ENCODE results near the gene ZNF544.

ZNF544 gene

DNA sequence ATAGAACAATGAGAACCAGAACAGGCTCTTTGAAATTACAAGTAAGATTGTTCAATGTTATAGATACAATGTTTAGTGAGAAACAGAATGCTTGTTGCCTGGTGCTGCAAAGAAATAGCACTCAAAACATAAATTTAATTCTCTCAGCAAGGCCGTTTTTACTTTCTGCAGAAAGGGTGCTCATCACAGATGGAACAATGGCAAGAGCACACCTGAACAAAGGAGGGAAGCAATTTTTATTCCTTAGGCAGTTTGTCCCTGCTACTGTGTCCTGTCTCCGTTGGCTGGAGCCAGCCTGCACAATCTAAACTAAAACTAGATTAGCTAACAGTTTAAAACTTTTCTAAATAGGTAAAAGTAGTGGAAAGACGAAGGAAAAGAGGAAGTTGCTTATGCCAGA, 39.6 kb downstream of the ZNF544 start:
- H3K4me3 ChIP-seq (ENCODE audit: low read depth, low read length) = no peak overlapping the region
- TF ChIP-seq, protein P1, sequence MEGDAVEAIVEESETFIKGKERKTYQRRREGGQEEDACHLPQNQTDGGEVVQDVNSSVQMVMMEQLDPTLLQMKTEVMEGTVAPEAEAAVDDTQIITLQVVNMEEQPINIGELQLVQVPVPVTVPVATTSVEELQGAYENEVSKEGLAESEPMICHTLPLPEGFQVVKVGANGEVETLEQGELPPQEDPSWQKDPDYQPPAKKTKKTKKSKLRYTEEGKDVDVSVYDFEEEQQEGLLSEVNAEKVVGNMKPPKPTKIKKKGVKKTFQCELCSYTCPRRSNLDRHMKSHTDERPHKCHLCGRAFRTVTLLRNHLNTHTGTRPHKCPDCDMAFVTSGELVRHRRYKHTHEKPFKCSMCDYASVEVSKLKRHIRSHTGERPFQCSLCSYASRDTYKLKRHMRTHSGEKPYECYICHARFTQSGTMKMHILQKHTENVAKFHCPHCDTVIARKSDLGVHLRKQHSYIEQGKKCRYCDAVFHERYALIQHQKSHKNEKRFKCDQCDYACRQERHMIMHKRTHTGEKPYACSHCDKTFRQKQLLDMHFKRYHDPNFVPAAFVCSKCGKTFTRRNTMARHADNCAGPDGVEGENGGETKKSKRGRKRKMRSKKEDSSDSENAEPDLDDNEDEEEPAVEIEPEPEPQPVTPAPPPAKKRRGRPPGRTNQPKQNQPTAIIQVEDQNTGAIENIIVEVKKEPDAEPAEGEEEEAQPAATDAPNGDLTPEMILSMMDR (IDR thresholded peaks at IDR 0.05; ENCODE audit: insufficient read depth, low read depth, low read length, missing control alignments) = no peak
- no peak for DNase-seq (ENCODE audit: low read depth)

DNA sequence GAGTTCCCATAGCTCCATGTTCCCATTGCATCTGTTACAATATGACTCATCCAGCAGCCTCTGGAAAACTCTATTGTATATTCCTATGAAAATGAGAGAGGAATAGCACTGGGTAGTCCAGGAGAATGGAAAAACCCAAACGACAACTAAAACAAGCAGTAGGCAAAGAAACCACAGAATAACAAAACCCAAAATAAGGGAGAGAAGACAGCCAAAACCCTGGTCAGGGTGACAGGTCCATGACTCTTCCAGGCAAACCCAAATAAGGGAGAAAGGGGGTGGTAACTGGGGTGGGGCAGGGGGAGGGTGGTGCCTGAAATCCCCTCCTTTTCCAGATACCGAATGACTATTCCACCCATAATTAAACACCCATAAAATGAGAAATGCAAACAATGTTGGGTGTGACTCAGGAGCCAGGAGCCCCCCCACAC, 46.1 kb downstream of the ZNF544 start:
- DNase-seq (ENCODE audit: low read depth) = no peak
- TF ChIP-seq, protein P1 (IDR thresholded peaks at IDR 0.05; ENCODE audit: insufficient read depth, low read depth, low read length, missing control alignments) = no peak
- H3K4me3 ChIP-seq (ENCODE audit: low read depth, low read length) = no peak overlapping the region

DNA sequence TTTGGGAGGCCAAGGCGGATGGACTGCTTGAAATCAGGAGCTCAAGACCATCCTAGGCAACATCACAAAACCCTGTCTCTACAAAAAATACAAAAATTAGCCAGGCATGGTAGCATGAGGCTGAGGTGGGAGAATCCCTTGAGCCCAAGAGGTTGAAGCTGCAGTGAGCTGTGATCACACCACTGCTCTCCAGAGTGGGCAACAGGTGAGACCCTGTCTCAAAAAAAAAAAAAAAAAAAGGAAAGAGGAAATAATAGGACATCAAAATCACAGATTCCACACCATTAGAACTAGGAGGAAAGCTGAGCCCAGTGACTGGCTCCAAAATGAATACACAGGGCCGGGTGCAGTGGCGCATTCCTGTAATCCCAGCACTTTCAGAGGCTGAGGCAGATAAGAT, 46.9 kb downstream of the ZNF544 start:
- no peak overlapping the region for H3K4me3 ChIP-seq (ENCODE audit: low read depth, low read length)
- DNase-seq (ENCODE audit: low read depth) = no peak
- TF ChIP-seq, protein P1 (IDR thresholded peaks at IDR 0.05; ENCODE audit: insufficient read depth, low read depth, low read length, missing control alignments) = no peak

DNA sequence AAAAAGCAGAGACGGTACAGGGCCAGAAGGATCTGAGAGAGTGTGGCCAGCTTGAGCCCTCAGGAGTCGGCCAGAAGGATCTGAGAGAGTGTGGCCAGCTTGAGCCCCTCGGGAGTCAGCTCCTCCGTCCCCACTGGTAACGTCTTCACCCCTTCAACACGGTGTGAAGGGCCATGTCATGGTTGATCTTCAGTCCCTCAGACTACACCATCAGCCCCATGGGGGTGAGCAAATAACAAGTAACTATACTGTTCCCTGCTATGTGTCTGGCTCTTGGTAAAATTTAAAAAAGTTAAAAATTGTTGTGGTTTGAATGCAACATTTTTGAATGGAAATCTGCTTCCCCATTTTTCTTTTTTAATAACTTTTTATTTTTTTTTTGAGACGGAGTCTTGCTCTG, 48.5 kb downstream of the ZNF544 start:
- no peak overlapping the region for H3K4me3 ChIP-seq (ENCODE audit: low read depth, low read length)
- no peak for DNase-seq (ENCODE audit: low read depth)
- TF ChIP-seq, protein P1 (IDR thresholded peaks at IDR 0.05; ENCODE audit: insufficient read depth, low read depth, low read length, missing control alignments) = no peak

DNA sequence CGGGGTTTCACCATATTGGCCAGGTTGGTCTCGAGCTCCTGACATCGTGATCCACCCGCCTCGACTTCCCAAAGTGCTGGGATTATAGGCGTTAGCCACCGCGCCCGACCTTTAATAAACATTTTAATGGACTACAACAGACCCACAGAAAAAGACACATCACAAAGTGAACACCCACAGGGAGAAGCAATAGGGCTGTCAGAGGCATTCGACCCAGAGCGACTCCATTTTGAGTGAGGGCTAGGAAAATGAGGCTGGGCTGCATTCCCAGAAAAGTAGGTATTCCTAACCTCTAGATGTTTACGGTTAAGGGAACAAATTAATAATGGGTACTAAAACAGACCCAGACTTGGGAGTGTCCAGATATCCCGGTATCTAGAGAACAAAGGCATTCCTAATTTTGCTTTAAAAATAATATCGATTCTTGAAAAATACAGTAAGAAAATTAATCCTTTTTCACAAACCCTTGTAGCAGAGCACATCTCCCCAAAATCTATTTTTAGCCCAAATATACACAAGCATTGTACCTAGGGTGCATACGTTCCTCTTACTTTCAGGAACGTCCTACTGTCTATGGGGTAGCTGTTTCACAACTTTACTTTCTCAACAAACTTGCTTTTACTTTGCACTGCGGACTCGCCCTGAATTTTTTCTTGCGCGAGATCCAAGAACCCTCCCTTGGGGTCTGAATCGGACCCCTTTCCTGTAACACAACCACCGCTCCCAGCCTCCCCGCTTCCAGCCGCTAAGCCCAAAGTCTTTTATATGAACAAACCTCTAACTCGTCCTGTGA, 49.2 kb downstream of the ZNF544 start:
- TF ChIP-seq, protein P1 (IDR thresholded peaks at IDR 0.05; ENCODE audit: insufficient read depth, low read depth, low read length, missing control alignments) = no peak
- H3K4me3 ChIP-seq (ENCODE audit: low read depth, low read length) = peak overlapping the region; percentile 83
- no peak for DNase-seq (ENCODE audit: low read depth)

DNA sequence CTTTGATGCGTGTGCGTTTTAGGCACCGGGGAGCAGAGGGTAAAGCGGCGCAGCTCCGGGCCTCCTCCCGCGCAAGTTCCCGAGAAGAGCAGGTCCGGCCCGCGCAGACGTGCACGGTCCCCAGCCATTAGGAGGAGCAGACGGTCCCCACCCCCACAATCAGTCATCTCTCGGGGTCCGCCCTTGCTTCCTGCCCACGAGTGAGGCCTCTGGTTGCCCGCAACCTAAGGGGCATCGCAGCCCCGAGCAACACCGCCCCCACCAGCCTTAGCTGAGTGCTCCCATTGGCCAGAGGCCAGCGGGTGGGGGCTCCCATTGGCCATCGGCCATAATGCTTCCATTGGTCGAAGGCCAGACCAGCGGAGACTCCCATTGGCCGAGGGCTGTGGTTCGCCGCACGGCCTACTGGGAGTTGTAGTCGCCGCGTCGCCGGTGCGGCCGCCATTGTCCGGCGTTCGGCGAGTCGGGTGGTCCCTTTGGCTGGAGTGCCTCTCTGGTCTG, 49.9 kb downstream of the ZNF544 start, which contains the start of gene ZNF8:
ZNF8 (plus strand) TSS at position 415 of the 501 bp plus-strand sequence. CDS start 127 bp downstream, outside the sequence.
- peak within 1 kb of the TSS; percentile 83 for H3K4me3 ChIP-seq (ENCODE audit: low read depth, low read length)
- TF ChIP-seq, protein P1 (IDR thresholded peaks at IDR 0.05; ENCODE audit: insufficient read depth, low read depth, low read length, missing control alignments) = no peak
- peak; percentile 99 for DNase-seq (ENCODE audit: low read depth)
